GM18868 (cell line): ENCODE results near the gene MAGI1.

Experiments
- ATAC-seq: cut with Tn5 transposase; IDR thresholded peaks from one replicate; pipeline ENCODE4 v1.9.1; 2021; ENCODE audit warnings: mild to moderate bottlenecking, moderate library complexity; ENCODE audit not compliant: unreplicated experiment

The MAGI1 gene

GRCh38 chr3:65677486-65678010 is 361.2 kb downstream of the MAGI1 start:
- no peak for ATAC-seq

DNA sequence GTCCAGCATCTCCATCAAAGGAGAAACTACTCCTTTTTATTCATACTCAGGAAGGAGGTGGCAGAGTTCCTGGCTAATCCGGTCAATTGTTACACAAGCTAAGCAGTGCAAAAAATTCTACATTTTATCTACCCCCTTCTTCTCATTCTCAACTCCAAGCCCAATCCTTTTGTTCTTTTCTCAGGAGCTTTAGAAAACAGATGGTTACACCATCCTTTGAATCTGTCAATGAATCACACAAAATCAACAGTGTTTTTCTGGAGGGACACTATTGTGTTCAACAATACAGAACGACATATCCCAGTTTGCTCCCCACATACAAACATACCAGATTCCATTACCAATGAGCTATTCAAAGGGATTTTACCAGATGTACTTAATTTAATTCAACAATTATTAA is 362.1 kb downstream of the MAGI1 start:
- ATAC-seq: no peak

DNA sequence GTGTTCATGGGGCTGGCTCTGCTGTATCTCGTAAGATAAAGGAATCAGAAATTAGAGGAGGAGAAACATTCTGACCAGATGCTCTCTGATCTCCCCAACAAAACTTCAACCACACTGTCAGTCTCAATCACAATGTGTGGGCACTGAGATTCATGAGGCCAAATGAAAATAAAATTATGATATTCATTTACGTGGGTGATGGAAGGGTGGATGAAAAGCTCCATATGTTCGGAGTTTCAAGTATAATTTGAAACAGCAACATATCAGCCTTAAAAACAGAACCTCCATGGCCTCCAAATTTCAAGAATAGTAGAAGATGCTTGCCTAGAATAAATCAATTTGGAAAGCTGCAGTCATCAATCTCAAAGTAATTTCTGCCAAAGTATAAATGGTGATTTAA is 363.7 kb downstream of the MAGI1 start:
- ATAC-seq: no peak

GRCh38 chr3:65674226-65674625 is 364.5 kb downstream of the MAGI1 start:
- no peak for ATAC-seq

GRCh38 chr3:65672871-65673815 is 365.6 kb downstream of the MAGI1 start:
- ATAC-seq: no peak

DNA sequence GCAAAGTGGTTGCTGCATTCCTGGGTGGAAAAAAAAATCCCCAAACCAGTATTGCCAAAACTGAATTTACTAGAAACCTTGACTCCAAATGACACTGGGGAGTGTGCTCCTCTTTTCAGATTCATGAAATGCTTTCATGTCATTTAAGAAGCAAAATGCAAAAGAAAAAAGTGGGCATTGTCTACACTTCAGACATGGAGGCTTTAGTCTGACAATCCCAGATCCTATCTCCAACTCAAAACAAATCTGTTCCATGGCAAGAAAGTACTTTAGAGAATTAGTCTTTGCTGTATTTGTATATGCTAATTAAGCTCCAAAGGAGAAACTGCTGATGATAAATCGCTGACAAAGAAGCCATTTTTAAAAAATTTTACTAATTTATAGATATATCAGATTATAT is 366.7 kb downstream of the MAGI1 start:
- ATAC-seq: no peak

DNA sequence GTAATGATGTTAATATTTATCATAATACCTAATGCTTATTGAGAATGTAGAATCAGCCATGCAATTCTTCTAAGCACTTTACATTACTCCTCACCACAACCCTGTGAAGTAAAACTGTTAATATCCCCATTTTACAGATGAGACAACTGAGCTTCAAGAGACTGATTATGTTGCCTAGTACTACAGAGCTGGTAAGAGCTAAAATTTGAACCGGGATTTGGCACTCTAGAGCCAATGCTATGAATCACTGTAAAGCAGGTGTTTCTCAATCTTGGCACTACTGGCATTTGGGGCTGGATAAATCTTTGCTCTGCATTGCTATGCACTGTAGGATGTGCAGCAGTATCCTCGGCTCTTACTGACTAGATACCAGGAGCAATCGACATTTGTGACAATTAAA is 367.7 kb downstream of the MAGI1 start:
- no peak for ATAC-seq

DNA sequence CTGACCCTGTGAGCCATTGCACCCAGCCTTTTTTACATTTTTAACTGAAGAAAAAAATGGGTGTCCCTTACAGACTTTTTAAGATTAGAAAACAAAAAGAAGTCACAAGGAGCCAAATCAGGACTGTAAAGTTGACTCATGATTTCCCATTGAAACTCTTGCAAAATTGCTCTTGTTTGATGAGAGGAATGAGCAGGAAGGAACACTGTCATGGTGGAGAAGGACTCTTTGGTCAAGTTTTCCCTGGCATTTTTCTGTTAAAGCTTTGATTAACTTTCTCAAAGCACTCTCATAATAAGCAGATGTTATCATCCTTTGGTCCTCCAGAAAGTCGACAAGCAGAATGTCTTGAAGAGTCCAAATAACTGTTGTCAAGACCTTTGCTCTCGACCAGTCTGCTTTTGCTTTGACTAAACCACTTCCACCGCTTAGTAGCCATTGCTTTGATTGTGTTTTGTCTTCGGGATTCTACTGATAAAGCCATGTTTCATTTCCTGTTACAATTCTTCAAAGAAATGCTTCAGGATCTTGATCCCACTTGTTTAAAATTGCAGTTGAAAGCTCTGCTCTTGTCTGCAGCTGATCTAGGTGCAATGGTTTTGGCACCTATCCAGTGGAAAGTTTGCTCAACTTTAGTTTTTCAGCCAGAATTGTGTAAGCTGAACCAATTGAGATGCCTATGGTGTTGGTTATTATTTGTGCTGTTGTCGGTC is 369.4 kb downstream of the MAGI1 start:
- no peak for ATAC-seq

- no peak for ATAC-seq
Observed at GRCh38 chr3:65667963-65668362, 370.8 kb downstream of the MAGI1 start.

DNA sequence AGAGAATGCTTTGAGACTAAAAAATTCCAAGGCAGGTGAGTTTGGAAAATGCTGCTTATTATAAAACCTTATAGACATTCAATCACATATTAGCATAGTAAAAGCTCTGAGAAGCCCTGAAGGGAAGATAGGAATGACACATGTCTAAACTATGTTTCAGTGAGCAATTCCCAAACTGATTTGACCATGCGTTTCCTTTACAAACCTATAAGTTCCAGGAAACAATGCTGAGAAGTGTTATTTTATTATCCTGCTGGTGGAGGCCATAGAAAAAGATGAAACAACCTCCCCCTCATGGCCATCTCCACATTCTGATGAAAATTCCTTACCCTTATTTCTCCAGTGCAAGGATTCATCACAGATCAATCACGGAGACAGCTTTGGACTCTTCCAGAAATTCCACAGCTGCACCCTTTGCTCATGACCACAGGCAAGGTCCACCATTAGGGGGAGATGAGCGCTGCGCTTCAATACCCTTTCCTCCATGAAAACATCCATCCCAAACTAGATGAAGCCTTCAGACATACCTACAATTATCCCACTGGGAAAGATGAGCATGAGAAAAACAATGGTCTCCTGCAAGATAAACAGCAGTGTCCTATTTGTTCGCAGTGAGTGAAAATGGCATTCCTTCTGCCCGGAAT is 372.1 kb downstream of the MAGI1 start:
- no peak for ATAC-seq

DNA sequence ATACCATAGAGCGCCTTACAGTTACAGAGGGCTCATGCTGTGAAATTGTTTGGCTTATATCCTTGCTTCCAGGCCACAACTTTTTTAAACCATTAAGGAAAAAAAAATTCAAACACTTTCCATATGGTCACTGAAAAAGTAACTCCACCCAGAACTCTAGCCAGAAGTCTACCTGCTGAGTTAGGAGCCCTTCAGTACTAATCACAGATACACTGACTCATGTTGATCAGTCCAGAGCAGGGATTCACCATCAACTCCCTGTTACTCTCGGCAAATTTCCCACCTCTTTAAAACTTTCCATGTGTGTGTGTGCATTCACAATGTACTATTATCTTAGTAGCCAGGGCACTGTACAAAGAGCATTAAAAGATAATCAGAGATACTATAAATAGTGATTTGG is 372.8 kb downstream of the MAGI1 start:
- no peak for ATAC-seq

DNA sequence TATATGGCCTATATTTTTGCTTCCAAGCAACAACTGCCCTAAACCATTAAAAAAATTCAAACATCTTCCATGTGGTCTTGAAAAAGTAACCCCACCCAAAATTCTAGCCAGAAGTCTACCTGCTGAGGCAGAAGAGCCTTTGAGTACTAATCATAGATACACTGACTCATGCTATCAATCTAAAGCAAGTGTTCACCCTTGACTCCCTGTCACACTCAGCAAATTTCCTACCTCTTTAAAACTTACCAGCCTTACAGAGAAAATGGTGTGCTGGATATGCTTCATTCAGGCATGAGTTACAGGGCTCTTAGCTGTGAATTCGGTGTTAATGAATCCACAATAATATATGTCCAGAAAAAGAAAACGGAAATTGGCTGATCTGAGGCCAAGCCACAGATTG is 373.8 kb downstream of the MAGI1 start:
- ATAC-seq: no peak

GRCh38 chr3:65664446-65664845 is 374.3 kb downstream of the MAGI1 start:
- ATAC-seq: no peak

- no peak for ATAC-seq
Observed at GRCh38 chr3:65662095-65662494, 376.6 kb downstream of the MAGI1 start.

- no peak for ATAC-seq
Observed at GRCh38 chr3:65660000-65660598, 378.6 kb downstream of the MAGI1 start.

GRCh38 chr3:65659396-65659795 is 379.3 kb downstream of the MAGI1 start:
- ATAC-seq: no peak

GRCh38 chr3:65658401-65658800 is 380.3 kb downstream of the MAGI1 start:
- no peak for ATAC-seq

DNA sequence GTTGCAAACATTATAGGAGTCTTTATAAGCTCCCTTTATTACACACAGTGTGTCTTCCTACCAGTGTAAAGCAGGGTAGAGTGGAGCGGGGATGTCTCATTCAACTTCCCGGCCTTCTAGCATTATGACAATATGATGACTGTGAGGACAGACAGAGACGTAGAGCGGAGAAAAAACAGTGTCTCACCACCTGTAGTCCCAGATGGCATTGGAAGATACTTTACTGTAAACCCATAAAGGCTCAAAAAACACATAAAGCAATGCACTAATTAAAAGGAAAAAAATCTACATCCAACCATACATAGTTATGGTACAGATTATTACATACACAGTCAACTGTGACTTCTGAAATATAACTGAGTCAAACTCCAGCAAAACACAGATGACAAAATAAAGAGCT is 383.7 kb downstream of the MAGI1 start:
- no peak for ATAC-seq

DNA sequence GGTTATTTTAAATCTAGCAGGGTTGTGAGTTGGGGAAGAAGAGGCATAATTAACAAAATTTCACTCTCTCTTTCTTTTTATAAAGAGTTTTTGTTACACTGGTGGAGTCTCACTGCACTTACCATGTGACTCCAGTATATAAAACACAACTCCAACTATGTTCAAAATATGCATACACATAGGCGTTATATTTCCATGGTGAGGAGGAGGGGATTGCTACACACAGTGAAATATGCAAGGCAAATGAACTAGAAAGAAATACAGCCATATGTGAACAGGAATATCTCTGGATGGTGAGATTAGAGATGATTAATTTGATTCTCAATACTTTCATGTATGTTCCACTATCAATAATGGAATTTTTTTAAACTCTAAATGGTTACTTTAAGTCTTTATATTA is 385.0 kb downstream of the MAGI1 start:
- no peak for ATAC-seq

DNA sequence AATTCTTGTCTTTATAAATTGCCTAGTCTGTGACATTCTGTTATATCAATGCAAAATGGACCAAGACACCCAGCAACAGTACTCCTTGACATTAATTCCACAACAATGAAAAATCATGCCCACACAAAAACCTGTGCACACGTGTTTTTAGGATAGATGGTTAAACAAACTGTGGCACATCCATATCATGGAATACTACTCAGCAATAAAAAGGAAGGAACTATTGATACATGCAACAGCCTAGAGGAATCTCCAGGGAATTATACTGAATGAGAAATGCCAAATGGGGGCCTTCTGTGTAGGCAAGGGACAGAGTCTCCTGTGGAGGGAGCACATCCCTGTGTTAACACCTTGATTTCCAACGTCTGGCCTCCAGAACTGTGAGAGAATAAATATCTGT is 388.5 kb downstream of the MAGI1 start:
- ATAC-seq: no peak

- ATAC-seq: no peak
Observed at GRCh38 chr3:65647369-65647768, 391.3 kb downstream of the MAGI1 start.
